ENCODE data around the gene RENBP.
"Not testable (repeated sequence)": the region's sequence is repeated elsewhere in the genome, so short reads cannot be mapped to it uniquely, and the experiment has no call there.

The RENBP gene

DNA sequence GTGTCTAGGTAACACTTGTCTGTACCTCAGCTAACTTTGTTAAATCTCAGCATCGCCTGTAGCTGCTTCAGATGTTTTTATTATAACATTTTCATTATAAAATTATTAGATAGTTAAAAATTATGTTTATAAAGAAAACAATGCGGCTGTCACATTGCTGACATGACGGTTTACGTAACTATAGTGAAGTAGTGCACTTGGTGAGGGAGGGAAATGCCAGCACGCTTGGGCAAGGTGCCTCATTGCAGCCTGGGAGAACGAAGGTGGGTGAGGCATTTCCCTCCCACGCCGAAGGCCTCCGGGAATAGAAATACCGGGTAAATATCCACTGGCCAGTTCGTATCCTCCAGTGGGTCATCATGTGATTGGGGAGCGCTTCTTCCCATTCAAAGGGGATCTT is 44.0 kb upstream of the RENBP start:
- no peak for DNase-seq (ENCODE audit: low spot score)
- in situ Hi-C loops (cut with MboI; ENCODE audit: low pct_unique_long_range_greater_than_20kb, low sequenced_read_pairs, unreplicated experiment), result no loop called here
- TF ChIP-seq CTCF (IDR thresholded peaks at IDR 0.05; ENCODE audit: extremely low read depth, insufficient read depth, missing control alignments), result no peak

DNA sequence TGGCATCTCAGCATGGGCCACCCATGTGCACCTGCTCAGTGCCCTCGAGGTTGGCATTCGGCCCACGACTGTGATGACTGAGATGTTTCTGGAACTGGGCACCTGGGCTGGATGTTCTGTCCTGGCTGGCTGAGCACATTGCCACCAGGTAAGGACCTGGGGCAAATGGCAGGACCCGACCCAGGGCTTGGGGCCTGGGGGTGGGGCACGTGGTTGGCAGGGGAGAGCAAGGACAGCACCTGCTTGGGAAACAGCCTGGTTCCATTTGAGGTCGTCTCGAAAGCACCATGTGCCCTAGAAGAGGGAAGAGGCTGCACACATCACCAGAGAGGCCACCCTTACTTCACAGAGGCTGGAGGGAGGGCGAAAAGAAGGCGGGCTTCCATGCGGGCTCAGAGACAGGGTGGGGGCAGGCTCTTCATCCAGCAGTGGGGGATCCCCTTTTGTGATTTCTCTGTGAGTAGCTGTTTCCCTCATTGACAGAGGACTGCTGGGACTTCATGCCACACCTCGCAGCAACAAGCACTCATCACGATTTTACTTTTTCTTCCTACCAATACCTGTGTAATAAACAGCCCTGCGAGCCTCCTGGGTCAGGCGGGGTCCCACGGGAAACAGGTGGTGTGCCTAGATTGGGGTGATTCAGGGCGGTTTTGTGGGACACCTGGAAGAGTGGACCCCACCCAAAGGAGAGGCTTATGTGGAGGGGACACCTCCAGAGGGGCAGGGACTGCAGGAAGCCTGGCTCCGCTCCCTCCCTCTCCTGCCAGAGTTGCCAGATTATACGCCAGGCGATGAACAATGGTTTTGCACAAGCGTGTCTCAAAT is 40.1 kb upstream of the RENBP start:
- in situ Hi-C loops (cut with MboI; ENCODE audit: low pct_unique_long_range_greater_than_20kb, low sequenced_read_pairs, unreplicated experiment), result no loop called here
- peak; percentile 76 for DNase-seq (ENCODE audit: low spot score)
- no peak for TF ChIP-seq CTCF (IDR thresholded peaks at IDR 0.05; ENCODE audit: extremely low read depth, insufficient read depth, missing control alignments)

- no peak for DNase-seq (ENCODE audit: low spot score)
- TF ChIP-seq CTCF (IDR thresholded peaks at IDR 0.05; ENCODE audit: extremely low read depth, insufficient read depth, missing control alignments), result no peak
- in situ Hi-C loops (cut with MboI; ENCODE audit: low pct_unique_long_range_greater_than_20kb, low sequenced_read_pairs, unreplicated experiment), result no loop called here
These were observed 38.9 kb upstream of the RENBP start for GRCh38 chrX:153983321-153983801.

DNA sequence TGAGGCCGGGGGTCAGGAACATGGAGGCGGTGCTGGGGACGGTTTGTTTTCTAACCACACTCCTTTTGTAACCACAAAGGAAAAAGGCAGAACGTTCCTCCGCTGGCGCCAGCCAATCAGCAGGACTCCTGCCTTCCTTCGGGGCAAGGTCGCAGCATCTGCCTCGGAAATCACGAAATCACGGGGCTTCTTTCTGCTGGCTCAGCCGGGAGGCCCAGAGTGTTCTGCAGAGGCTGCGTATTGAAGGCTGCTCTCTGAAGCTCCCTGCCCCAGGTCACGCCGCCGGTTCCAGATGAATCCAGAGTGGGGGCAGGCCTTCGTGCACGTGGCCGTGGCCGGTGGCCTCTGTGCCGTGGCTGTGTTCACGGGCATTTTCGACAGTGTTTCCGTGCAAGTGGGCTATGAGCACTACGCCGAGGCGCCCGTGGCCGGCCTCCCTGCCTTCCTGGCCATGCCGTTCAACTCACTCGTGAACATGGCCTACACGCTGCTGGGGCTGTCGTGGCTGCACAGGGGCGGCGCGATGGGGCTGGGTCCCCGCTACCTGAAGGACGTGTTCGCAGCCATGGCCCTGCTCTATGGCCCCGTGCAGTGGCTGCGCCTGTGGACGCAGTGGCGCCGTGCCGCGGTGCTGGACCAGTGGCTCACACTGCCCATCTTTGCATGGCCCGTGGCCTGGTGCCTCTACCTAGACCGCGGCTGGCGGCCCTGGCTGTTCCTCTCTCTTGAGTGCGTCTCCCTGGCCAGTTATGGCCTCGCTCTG is 37.5 kb upstream of the RENBP start:
- DNase-seq (ENCODE audit: low spot score), result peak; percentile 54

GRCh38 chrX:153981231-153981630 is 36.8 kb upstream of the RENBP start:
- no peak for DNase-seq (ENCODE audit: low spot score)
- TF ChIP-seq CTCF (IDR thresholded peaks at IDR 0.05; ENCODE audit: extremely low read depth, insufficient read depth, missing control alignments), result no peak
- in situ Hi-C loops (cut with MboI; ENCODE audit: low pct_unique_long_range_greater_than_20kb, low sequenced_read_pairs, unreplicated experiment), result no loop called here

More for the DNA sequence above, 37.5 kb upstream of the RENBP start:
- in situ Hi-C loops (cut with MboI; ENCODE audit: low pct_unique_long_range_greater_than_20kb, low sequenced_read_pairs, unreplicated experiment), result no loop called here
- TF ChIP-seq CTCF (IDR thresholded peaks at IDR 0.05; ENCODE audit: extremely low read depth, insufficient read depth, missing control alignments), result no peak

GRCh38 chrX:153980394-153980793 is 36.0 kb upstream of the RENBP start:
- in situ Hi-C loops (cut with MboI; ENCODE audit: low pct_unique_long_range_greater_than_20kb, low sequenced_read_pairs, unreplicated experiment), result not testable (repeated sequence)

More at GRCh38 chrX:153980394-153980793, 36.0 kb upstream of the RENBP start:
- not testable (repeated sequence) for DNase-seq (ENCODE audit: low spot score)
